ENCODE measurements around the gene APBB2. TPM values are rescaled to one million over a fixed set of nuclear protein-coding genes. Genes with fewer than 3 reads are reported as not detected.
A peak's percentile ranks its signal among the peaks of the same experiment; 100 is the strongest.

The APBB2 gene
- total RNA-seq, 2 experiments from 2014 or later, result 0.22 TPM; not detected in 1

GRCh38 chr4:41217374-41217773 is 3.0 kb upstream of the APBB2 start:
- POLR2A ChIA-PET, result no interaction called here
- H3K9me3 Mint-ChIP-seq, result no peaks in the 10 kb centered on the region
- H3K4me3 ChIP-seq (ENCODE audit: low read length), result no peak overlapping the region
- H3K27ac Mint-ChIP-seq, result no peak overlapping the region
- no peak for DNase-seq
- peaks cover 0 to 12% of the 10 kb centered on the region in 2 experiments for H3K9me3 ChIP-seq (ENCODE audit: control insufficient read depth in 1 of 2, insufficient read depth in 1 of 2, low read length in 2 of 2)
- no peaks in the 10 kb centered on the region for H3K36me3 ChIP-seq (ENCODE audit: insufficient read depth, low read length)
- CTCF ChIA-PET, result no interaction called here
- H3K36me3 Mint-ChIP-seq (ENCODE audit: low read depth), result no peaks in the 10 kb centered on the region
- peaks cover 78% of the 10 kb centered on the region for H3K27me3 Mint-ChIP-seq
- no peak overlapping the region for H3K4me3 Mint-ChIP-seq
- ATAC-seq (ENCODE audit: poor library complexity), result no peak
- H3K27ac ChIP-seq (ENCODE audit: low read depth in 1 of 2, low read length in 2 of 2), result no peak overlapping the region
- peaks cover 29% of the 10 kb centered on the region for H3K4me1 Mint-ChIP-seq (ENCODE audit: low read depth)
- peaks cover 36 to 49% of the 10 kb centered on the region in 2 experiments for H3K27me3 ChIP-seq (ENCODE audit: control insufficient read depth in 1 of 2, insufficient read depth in 2 of 2, low read length in 2 of 2)
- intact Hi-C loops (cut with DNase I, micrococcal nuclease), result loop anchor here in 1 of 2 experiments (5.0 to 10.0 kb wide), 2 partner anchors 243 to 290 kb away; no protein-coding TSS in a partner anchor
- TF ChIP-seq, protein P1, sequence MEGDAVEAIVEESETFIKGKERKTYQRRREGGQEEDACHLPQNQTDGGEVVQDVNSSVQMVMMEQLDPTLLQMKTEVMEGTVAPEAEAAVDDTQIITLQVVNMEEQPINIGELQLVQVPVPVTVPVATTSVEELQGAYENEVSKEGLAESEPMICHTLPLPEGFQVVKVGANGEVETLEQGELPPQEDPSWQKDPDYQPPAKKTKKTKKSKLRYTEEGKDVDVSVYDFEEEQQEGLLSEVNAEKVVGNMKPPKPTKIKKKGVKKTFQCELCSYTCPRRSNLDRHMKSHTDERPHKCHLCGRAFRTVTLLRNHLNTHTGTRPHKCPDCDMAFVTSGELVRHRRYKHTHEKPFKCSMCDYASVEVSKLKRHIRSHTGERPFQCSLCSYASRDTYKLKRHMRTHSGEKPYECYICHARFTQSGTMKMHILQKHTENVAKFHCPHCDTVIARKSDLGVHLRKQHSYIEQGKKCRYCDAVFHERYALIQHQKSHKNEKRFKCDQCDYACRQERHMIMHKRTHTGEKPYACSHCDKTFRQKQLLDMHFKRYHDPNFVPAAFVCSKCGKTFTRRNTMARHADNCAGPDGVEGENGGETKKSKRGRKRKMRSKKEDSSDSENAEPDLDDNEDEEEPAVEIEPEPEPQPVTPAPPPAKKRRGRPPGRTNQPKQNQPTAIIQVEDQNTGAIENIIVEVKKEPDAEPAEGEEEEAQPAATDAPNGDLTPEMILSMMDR (IDR thresholded peaks at IDR 0.05), result no peak
- H3K4me1 ChIP-seq (ENCODE audit: insufficient read depth, low read length), result peaks cover 24% of the 10 kb centered on the region

- Histone ChIP-seq H3K36me3 (ENCODE audit: insufficient read depth, low read length) (no peaks in the 10 kb centered on the region), H3K27me3 (ENCODE audit: control insufficient read depth in 1 of 2, insufficient read depth in 2 of 2, low read length in 2 of 2) (peaks cover 39 to 53% of the 10 kb centered on the region in 2 experiments), H3K27ac (ENCODE audit: low read depth in 1 of 2, low read length in 2 of 2) (no peak overlapping the region), H3K4me3 (ENCODE audit: low read length) (peak overlapping the region; percentile 55), H3K4me1 (ENCODE audit: insufficient read depth, low read length) (peaks cover 24% of the 10 kb centered on the region), H3K9me3 (ENCODE audit: control insufficient read depth in 1 of 2, insufficient read depth in 1 of 2, low read length in 2 of 2) (peaks cover 0 to 12% of the 10 kb centered on the region in 2 experiments)
- TF ChIP-seq, protein P1 (IDR thresholded peaks at IDR 0.05), result no peak
- intact Hi-C loops (cut with DNase I, micrococcal nuclease), result loop anchor here in 1 of 2 experiments (5.0 to 10.0 kb wide), 2 partner anchors 242 to 290 kb away; no protein-coding TSS in a partner anchor
- peaks cover 79% of the 10 kb centered on the region for H3K27me3 Mint-ChIP-seq
- CTCF ChIA-PET, result no interaction called here
- no peak for ATAC-seq (ENCODE audit: poor library complexity)
- no peak for DNase-seq
- POLR2A ChIA-PET, result no interaction called here
- peaks cover 30% of the 10 kb centered on the region for H3K4me1 Mint-ChIP-seq (ENCODE audit: low read depth)
- H3K4me3 Mint-ChIP-seq, result peak overlapping the region; percentile 89
- no peak overlapping the region for H3K27ac Mint-ChIP-seq
- no peaks in the 10 kb centered on the region for H3K36me3 Mint-ChIP-seq (ENCODE audit: low read depth)
- H3K9me3 Mint-ChIP-seq, result no peaks in the 10 kb centered on the region
Observed at GRCh38 chr4:41217020-41217333, 2.6 kb upstream of the APBB2 start.

DNA sequence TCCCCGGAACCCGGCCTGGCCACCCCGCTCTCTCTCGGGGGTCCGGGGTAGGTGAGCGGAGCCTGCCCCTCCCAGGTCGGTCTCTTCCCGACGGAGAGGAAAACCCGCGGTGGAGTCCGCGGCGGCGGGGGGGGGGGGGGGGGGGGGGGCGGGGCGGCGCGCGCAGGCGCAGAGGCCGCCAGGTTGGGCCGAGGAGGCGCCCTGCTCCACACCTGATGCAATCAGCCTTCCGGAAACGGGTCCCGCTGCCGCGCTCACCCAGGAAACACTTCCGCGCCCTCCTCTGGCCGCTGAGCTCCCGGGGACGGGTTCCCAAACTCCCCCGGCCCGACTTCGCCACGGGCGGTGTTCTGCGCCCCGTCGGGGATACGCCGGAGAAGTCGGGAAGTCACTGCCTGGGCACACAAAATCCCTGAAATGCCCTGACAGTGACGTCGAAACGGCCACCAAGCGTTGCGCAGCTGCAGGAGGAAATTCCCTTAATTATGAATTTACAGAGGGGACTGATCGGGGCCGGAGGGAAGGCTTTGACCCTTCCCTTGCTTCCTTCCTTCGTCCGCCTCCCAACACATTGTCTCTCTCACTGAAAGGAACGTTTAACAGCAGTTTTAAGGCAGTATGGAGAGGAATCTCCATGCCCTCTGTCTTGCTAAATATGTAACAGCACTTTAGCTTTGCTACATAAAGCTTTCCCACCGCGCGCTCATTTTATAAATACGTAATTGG is 2.1 kb upstream of the APBB2 start:
- ChIA-PET CTCF (no interaction called here), POLR2A (no interaction called here)
- ATAC-seq (ENCODE audit: poor library complexity) (peak; percentile 66), DNase-seq (peak in 10 of 14 experiments; percentile 3 to 58 (median 34))
- Mint-ChIP-seq H3K9me3 (no peaks in the 10 kb centered on the region), H3K36me3 (ENCODE audit: low read depth) (no peaks in the 10 kb centered on the region), H3K27me3 (peaks cover 84% of the 10 kb centered on the region), H3K4me1 (ENCODE audit: low read depth) (peaks cover 30% of the 10 kb centered on the region), H3K4me3 (peak overlapping the region; percentile 89), H3K27ac (no peak overlapping the region)
- TF ChIP-seq, protein P1 (IDR thresholded peaks at IDR 0.05), result no peak
- intact Hi-C loops (cut with DNase I, micrococcal nuclease), result loop anchor here in 1 of 2 experiments (5.0 to 10.0 kb wide), 2 partner anchors 242 to 289 kb away; no protein-coding TSS in a partner anchor
- Histone ChIP-seq H3K27ac (ENCODE audit: low read depth in 1 of 2, low read length in 2 of 2) (no peak overlapping the region), H3K4me3 (ENCODE audit: low read length) (peak overlapping the region; percentile 55), H3K4me1 (ENCODE audit: insufficient read depth, low read length) (peaks cover 24% of the 10 kb centered on the region), H3K27me3 (ENCODE audit: control insufficient read depth in 1 of 2, insufficient read depth in 2 of 2, low read length in 2 of 2) (peaks cover 39 to 56% of the 10 kb centered on the region in 2 experiments), H3K9me3 (ENCODE audit: control insufficient read depth in 1 of 2, insufficient read depth in 1 of 2, low read length in 2 of 2) (peaks cover 0 to 12% of the 10 kb centered on the region in 2 experiments), H3K36me3 (ENCODE audit: insufficient read depth, low read length) (no peaks in the 10 kb centered on the region)
